GM19023 (cell line): ENCODE data around the gene MCTP1.

ENCODE experiments used
- ATAC-seq: cut with Tn5 transposase; IDR thresholded peaks from one replicate; pipeline ENCODE4 v1.9.1; 2021; ENCODE audit warnings: mild to moderate bottlenecking, moderate library complexity; ENCODE audit not compliant: unreplicated experiment

Gene MCTP1

DNA sequence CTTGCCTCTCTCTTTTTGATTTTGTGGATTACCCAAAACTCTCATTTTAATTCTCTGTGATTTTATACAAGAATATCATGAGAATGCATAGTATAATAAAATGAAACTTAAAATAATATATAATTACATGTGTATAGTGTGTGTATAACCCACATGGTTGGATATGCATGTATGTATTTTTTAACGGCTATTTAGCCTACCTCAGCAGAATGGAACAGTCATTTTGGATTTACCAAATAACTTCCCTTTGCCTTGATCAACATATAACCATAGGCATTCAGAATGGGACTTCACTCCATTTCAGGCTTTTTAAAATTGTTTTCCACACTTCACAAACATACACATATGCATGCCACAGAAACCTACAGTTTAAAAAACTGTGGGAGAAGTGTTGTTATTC lies 505.2 kb downstream of the MCTP1 start:
- ATAC-seq = no peak

DNA sequence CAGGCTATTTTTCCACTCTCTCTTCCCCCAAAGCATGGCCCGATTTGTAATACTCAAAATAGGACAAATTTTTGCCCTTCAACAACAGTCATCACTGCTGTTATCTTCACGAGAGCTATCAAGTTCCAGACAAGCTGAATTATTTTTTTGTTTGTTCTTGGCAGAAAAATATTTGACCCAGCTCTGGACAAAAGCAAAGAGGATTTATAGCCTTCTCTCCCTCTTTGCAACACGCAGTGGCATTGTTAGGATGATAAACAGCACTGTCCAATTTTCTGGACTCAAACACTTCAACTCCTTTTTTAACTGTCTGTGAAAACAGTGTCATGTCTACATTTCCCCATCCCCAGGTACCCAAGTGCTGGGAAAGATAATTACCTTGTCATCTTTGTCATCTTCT lies 506.2 kb downstream of the MCTP1 start:
- no peak for ATAC-seq

DNA sequence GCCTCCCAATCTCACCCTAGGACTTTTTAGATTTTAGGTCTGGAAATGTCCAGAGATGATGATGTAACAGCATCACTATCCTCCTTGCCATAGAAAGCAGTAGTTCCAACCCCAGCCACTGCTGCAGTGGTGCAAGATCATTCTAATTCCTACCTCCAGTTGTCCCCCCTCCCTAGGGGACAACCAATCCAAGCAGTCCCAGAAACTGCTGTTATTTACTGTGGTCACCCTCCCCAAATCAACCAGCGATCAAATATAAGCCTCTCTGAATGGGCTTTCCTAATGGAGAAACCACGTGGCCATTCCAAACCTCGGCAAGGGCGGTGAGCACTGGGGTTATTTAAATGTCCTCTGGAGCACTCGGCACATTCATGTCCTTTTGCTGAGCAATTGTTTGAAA lies 506.6 kb downstream of the MCTP1 start:
- no peak for ATAC-seq

DNA sequence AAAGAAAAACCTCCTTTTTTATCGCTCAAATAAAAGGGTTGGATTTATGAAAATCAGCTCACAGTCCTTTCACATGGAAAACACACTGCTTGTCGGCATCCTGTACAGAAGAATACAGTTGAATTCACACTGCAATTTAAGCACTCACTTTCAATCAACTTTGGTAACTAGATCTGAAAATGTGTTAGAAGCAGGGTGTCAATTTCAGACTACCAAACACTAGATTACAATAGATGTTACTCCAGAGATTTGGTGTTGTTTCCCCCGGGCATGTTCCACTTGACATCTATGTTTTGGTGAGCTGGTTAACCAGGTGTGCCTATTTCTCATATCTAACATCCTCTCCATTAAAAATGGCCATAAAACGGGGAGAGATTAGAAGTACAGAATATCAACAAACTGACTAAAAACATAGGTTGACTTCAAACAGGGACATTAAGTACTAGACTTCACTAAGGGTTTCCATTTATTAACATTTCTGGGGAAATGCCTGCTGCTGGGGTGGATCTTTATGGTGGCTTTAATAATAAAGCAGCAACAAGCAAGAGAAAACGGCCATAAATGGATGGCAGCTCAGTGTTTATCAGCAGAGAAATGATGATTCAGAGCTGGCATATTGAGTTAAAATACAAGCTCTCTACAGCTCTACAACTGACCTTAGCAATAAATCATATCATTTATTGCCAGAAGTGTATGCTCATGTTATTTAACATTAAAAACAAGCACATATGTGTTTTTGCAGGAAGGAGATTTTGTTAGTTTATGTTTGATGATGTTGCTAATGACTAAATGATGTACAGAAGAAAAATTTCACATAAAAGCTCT lies 507.6 kb downstream of the MCTP1 start:
- no peak for ATAC-seq

DNA sequence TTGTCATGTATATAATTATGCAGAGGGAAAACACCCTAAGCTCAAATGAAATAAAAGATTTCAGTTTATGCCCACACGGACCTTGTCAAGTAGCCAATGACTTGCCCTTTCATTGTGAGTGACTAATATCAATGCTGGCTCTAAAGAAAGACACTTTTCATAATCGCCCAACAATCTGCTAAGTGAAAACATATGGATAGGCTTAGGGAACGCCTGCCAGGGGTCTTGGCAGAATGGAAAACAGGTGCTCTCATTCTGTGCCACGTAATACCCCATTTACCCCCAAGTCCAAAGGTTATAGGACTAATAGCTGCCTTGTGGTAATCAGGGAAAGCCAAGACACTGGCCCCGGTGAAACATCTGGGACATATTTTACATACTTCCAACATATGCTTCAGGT lies 508.7 kb downstream of the MCTP1 start:
- ATAC-seq = no peak

DNA sequence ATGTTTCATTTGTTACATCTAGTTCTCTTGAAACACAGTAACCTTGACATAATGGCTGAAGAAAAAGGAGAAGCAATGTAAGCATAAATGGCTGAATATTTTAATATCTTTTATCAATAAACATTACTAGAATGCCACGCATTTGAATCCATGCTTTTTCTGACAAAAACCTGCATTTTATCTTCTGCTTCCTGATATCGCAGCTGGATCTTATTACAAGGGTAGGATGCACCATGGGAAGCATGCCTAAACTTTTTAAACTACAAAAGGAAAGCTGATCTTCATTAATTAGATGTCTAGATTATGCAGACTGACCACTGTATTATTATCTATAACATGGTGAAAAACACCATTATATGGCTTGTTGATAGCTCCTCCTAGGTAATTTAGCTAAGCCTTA lies 509.8 kb downstream of the MCTP1 start:
- no peak for ATAC-seq

DNA sequence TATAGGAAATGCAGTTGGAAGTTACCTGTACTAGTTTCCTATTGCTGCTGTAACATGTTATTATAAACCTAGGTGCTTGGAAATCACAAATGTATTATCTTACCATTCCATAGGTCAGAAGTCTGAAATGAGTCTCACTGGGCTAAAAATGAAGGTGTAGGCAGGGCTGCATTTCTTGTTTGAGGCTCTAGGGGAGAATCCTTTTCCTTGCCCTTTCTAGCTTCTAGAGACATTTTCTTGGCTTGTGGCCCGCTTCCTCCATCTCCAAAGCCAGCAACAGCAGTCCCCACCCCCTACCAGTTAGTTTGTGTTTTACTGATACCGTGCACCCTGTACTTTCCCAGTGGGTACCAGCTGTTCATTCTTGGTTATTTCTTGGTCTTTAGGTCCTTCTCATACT lies 513.2 kb downstream of the MCTP1 start:
- ATAC-seq = no peak

DNA sequence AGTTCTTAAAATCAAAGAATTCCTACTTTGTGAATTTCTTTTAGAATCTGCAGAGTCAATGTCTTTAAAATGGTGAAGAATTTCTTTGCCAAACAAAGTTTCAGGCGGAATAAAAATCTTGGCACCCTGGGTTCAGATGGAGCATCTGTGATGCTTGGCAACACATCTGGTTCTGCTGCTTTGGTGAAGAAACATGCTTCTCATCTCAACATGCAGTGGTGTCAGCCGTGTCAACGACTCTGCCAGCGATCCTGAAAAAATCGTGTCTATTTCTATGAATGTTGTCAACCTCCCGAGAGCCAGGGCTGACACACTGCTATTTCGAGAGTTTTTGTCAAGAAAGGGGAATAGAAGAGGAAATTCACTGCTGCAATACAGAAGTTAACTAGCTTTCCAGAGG lies 514.9 kb downstream of the MCTP1 start:
- ATAC-seq = no peak

DNA sequence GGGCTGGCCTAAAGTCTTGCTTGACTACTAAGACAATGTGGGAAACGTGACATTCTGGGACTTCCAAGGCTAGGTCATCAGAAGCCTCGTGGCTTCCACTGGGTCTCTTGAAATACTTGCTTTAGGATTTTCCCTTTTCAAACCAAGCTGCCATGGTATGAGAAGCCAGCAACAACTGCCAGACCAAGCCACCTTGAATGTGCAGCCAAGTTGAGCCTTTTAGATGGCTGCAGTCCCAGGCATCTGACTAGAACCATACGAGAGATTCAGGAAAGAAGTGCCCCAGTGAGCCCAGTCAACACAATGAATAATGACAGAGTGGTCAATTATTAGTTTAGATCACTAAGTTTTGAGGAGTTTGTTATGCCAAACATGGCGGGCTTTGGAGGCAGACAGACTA lies 523.1 kb downstream of the MCTP1 start:
- no peak for ATAC-seq

DNA sequence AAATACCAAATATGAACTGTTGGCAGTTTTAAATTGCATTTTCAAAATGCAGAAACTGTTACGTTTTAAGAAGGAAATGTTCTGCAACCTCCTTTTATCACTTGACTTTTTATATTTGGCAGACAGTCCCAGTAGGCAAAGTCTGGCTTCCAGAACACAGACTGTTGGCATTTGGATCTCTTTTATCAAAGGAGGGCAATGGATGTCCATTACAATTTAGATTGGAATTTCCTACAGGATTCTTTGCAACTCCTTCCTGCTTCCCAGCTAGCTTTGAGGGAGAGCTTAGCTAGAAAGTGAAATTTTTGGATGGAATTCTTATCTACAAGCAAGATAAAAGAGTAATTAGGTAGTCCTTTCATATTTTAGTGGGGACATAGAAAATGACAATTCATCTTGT lies 523.8 kb downstream of the MCTP1 start:
- ATAC-seq = no peak

DNA sequence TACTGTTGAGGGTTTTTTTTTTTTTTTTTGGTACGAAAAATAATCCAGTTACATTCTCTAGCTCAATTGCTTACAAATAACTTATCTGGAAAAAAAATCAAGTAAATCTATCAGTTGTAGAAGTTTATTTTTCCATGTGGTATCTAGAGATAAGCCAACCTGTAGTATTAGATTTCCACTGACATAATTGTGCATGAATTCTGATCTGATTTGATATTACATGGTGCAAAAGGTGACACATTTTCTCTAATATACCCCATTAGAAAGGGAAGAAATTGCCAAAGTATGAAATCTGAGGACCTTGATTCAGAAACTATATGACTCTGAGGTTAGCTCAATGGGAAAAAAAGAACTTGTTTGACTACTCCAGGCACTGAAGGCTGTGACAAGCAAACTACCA lies 524.9 kb downstream of the MCTP1 start:
- ATAC-seq = no peak

DNA sequence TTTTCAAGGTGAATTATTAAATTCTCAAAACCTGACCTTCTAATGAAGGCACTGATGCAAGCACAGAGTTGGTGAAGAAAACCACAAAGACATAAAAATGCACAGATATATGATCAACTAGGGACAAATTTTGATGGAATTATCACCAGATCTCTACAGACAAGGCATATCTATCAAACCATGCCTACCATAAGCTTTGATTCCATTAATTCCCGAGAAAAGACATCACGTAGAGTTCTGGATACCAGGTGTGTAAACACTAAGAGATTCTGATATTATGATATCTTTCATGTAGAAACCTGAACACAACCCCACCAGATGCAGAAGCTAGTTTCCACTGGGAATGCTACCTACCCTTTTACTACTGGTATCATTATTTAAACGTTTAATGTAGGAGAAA lies 525.9 kb downstream of the MCTP1 start:
- no peak for ATAC-seq

DNA sequence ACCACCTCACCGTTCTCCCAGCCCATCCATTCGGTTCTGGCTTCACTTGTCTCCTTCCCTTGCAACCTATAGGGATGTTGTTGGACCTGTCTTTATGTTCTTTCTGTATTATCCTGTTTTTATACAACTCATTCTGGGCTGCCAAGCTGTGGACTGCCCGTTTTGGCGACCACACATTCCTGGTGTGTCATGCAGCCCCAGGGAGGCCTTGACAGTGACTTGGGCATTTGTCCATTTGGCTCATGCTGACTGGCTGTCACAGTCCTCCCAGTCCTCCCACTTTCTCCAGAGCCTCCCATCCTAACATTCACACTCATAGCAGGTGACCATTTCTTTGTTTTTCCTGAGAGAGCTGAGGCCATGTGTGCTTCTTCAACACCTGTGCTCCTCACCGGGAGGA lies 530.1 kb downstream of the MCTP1 start:
- ATAC-seq = no peak

DNA sequence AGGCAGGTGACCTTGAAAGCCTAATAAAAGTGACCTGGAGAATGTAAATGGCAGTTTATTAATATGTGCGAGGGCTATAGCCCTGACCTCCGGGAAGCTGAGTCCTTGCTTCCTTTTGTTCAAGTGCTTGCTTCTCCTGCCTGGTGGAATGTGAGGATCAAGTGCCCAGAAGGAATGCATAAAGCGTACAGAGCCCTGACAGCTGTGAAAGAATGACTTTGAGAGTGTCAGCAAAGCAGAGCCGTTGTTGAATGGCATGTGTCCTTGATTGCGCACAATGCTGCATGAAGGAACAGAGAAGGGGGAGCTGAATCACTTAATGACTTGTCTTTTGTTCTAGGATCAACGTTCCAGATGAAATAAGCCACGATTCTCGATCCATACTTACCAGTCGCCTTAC lies 533.4 kb downstream of the MCTP1 start:
- ATAC-seq = no peak

DNA sequence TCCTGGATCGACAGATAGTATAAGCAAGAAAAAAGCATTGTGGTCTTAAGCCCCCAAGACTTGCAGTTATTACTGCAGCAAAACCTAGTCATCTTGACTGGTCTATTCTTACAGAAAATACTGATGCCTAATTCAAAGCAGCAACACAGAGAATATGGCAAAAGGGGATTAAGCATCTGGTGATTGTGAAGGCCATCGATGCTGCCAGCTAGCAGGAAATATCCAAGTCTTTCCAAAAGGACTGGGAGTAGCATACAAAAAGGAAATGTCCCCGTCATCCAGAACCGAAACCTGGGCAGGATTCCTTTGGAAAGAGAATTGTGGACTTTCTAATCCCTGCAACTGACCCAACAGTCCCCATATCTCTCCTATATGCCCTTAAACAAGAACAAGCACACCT lies 534.2 kb downstream of the MCTP1 start:
- no peak for ATAC-seq

DNA sequence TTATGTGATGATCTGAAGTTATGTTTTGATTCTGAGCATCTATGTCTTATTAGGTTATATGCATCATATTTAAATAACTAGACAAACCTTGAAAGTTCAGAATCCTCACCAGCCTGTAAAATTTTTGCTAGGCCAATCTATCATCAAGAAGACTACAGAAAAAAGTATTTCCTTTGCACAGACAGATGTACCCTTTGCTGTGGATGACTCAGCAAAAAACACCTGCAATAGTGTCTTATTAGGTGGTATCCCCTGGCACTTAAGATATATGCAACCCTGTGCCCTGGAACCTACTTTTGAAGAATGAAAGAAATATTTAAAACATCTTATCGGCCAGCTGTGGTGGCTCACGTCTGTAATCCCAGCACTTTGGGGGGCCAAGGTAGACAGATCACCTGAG lies 535.9 kb downstream of the MCTP1 start:
- no peak for ATAC-seq

DNA sequence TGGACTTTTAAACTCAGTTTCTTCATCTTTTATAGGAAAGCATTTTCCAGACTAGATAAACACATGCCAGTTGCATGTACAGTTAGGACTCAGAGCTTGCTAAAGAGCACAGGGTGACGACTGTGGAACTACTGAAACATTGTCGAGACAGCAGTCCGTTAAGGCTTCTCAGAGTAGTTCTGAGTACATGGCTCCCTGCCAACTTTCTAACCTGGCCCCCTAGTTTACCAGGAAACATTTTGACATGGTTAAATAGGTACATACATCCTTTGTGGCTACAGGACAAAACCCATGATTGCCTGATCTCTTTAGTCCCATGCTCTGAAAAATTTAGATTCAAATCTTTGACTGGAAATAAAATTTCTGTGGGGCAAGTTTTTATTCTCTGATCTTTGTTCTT lies 536.7 kb downstream of the MCTP1 start:
- ATAC-seq = no peak

DNA sequence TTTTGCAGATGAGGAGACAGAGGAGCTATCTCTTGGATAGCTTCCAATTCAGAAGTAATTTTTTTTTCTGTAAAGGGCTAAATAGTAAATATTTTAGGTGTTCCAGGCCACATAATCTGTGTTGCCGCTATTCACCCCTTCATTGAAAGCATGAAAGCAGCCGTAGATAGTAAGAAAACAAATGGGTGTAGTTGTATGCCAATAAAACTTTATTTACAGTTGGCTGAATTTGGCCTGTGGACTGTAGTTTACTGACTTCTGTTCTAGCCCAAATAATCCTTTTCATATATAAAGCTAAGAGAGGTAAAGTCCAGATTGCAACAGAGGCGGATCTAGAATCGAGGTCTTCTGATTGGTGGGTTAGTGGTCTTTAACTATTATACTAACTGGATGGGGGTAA lies 537.5 kb downstream of the MCTP1 start:
- ATAC-seq = no peak

DNA sequence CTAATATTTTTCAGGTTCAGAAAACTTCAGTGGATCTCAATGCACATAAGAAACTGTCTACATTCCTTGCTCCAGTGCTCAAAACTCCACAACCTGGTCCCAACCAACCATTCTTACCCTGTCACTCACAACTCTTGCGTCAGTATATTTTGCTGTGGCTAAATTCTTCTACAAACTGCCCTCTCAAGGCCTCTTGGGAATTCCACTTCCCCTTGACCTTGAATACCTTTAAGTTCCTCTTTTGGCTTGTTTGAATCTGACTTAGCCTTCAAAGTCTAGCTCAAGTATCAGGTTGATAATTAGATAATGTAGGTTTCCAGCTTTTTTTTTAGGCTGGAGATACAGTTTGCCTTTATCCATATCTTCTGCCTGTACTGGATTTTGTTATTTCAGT lies 538.2 kb downstream of the MCTP1 start:
- peak; percentile 37 for ATAC-seq

DNA sequence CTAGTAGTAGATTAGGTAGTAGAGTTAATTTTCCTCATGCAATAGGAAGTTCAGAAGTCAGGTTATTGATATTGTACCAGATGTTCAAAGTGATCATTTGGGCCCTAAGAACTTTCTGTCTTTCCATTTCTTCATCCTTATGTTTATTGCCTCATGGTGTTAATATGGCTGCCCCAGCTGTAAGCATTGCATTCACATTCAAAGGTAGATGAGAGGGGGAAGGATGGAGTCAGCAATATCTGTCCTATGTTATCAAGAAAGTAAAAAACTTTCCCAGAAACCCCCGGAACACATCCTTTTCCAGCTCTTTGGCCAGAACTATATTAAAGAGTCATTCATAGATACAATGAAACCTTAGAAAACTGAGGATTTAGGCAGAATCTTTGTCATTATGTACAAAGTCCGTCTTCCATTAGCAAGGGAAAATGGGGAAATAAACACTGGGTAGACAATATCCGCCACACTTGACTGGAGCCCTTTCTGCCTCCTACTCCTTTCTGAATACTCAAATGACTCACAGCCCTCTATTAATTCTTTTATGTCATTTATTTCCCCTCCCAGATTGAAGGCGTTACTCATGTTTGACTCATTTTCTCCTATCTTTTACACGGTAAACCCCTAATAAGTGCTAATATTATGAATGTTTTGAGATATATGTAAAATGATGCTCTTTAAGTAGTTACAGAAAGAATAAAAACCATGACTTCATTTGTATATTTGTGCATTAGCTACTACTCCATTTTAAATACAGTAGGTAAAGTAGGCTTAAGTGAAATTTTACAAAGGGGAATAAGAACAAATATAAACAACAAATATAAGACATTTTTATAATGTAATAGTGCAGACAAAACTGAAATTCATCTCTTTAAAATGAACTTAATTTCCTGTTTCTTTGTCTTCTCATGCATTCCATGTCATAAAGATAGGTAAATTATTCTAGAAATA lies 538.8 kb downstream of the MCTP1 start:
- ATAC-seq = peak; percentile 72

DNA sequence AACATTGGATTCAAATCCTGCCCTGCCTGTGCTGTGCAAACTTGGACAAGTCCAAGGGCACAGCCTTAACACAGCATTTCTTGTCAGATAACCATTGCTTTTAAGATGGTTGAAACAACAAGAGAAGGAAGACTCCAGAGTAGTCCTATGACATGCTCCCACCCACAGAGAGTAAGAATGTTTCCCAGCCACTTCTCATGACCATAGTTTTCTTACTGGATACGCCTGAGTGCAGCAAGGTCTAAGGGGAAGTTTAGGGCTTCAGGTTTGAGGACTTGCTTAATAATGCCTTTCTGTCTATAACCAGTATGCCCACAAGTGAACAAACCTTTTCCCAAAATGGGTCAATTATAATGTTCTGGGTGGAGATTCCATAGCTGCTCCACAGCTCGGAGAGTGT lies 540.0 kb downstream of the MCTP1 start:
- ATAC-seq = no peak

DNA sequence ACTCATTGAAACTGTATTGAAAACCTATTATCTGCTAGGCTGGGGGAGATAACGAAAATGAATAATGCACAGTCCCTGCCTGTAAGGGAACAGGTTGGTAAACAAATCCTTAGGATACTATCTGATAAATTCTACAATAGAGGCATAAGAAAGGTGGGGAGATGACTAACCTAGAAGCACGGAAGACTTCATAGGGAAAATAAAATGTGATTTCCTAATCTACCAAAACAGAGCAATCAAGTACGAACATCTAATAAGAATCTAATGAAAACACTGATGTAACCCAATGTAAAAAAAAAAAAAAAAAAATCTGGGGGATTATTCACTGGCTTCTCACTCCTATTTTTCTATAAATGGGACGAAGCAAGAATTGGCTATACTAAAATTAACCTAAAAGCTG lies 542.0 kb downstream of the MCTP1 start:
- ATAC-seq = no peak
